ENCODE measurements around the gene SAA4. TPM values are rescaled to one million over a fixed set of nuclear protein-coding genes. Genes with fewer than 3 reads are reported as not detected.
"Not testable (repeated sequence)": the region's sequence is repeated elsewhere in the genome, so short reads cannot be mapped to it uniquely, and the experiment has no call there.

Gene SAA4
- polyA plus RNA-seq, 1 donor (not counting 4 experiments of a cell fraction or from before 2014, with no cell fraction given) = not detected

DNA sequence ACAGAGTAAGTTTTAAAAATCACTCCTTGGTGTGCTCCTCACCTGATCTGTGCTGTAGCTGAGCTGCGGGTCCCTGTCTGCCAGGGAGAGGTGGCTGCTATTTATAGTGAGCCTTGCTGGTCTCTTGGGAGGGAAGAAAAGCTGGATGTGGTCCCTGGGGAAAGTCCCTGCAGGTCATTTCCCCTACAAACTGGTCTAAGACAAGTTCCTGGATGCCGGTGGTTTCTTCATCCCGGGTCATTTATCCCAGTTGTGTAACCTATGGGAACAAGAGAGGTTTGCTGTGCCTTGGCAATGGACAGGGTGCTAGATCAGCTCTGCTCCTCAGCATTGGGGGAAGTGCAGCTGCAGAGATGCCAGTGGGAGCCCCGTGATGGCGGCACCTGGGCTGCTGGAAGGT is 12.0 kb upstream of the SAA4 start, which contains the start of gene SAA2:
SAA2 (minus strand) TSS at position 108 of the 400 bp plus-strand sequence. CDS start 657 bp downstream, outside the sequence.
- Histone ChIP-seq H3K4me3 (ENCODE audit: control insufficient read depth in 2 of 3, extremely low read depth in 1 of 3, insufficient read depth in 2 of 3, low read depth in 1 of 3, low read length in 3 of 3) (no peak within 1 kb of the TSS), H3K9ac (ENCODE audit: control insufficient read depth, extremely low read depth, insufficient read depth, low read length) (no peak within 1 kb of the TSS), H3K27me3 (ENCODE audit: control insufficient read depth, extremely low read depth, insufficient read depth, low read length) (no peaks in the 10 kb centered on the region), H2AFZ (ENCODE audit: control insufficient read depth, low read length) (no peak within 1 kb of the TSS), H3K9me3 (ENCODE audit: control insufficient read depth, low read depth, low read length) (no peaks in the 10 kb centered on the region), H3K9me1 (ENCODE audit: control insufficient read depth, extremely low read depth, insufficient read depth, low read length) (no peaks in the 10 kb centered on the region), H3K4me2 (ENCODE audit: control insufficient read depth, extremely low read depth, insufficient read depth, low read depth, low read length) (no peak within 1 kb of the TSS), H3K79me2 (ENCODE audit: control insufficient read depth, insufficient read depth, low read length) (no peaks in the 10 kb centered on the region), H3K4me1 (ENCODE audit: control insufficient read depth, extremely low read depth, insufficient read depth, low read length) (peaks cover 2% of the 10 kb centered on the region), H4K20me1 (ENCODE audit: control insufficient read depth, extremely low read depth, insufficient read depth, low read length) (no peaks in the 10 kb centered on the region), H3K36me3 (ENCODE audit: control insufficient read depth in 2 of 2, extremely low read depth in 1 of 2, insufficient read depth in 2 of 2, low read length in 2 of 2) (no peaks in the 10 kb centered on the region), H3K27ac (ENCODE audit: control insufficient read depth, insufficient read depth, low read length) (no peak within 1 kb of the TSS)
- FAIRE-seq = no peak
- TF ChIP-seq, protein P1, sequence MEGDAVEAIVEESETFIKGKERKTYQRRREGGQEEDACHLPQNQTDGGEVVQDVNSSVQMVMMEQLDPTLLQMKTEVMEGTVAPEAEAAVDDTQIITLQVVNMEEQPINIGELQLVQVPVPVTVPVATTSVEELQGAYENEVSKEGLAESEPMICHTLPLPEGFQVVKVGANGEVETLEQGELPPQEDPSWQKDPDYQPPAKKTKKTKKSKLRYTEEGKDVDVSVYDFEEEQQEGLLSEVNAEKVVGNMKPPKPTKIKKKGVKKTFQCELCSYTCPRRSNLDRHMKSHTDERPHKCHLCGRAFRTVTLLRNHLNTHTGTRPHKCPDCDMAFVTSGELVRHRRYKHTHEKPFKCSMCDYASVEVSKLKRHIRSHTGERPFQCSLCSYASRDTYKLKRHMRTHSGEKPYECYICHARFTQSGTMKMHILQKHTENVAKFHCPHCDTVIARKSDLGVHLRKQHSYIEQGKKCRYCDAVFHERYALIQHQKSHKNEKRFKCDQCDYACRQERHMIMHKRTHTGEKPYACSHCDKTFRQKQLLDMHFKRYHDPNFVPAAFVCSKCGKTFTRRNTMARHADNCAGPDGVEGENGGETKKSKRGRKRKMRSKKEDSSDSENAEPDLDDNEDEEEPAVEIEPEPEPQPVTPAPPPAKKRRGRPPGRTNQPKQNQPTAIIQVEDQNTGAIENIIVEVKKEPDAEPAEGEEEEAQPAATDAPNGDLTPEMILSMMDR (optimal IDR thresholded peaks at IDR 0.05 in 1 of 3, IDR thresholded peaks at IDR 0.05 in 1 of 3, conservative IDR thresholded peaks at IDR 0.05 in 1 of 3; ENCODE audit: extremely low read depth in 1 of 3, insufficient read depth in 2 of 3, low read length in 3 of 3) = no peak
- no peak for TF ChIP-seq EZH2 (IDR thresholded peaks at IDR 0.05; ENCODE audit: low read length)
- DNase-seq (ENCODE audit: low read depth, low spot score) = no peak
- dilution Hi-C loops (cut with MboI; ENCODE audit: extremely low pct_ligation_motif_present, low sequenced_read_pairs) = no loop called here

DNA sequence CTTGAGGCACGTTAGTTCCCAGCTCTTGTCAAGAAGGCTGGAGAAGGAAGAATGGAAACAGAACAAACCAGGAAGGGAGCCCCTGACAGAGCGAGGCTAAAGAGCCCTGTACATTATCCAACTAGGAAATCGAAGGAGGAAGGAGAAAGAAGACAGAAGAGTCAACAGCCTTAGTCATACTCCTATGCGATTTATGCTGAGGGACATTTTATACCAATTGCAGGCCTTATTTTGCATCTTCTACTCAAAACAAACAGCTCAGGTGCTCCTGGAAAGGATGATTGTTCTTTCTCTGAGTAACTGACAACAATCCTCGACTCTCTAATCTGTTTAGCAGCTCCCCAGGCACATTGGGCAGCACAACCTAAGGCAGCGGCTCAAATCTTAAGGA is 10.6 kb upstream of the SAA4 start:
- H3K79me2 ChIP-seq (ENCODE audit: control insufficient read depth, insufficient read depth, low read length); DNase-seq (ENCODE audit: low read depth, low spot score); H3K4me1 ChIP-seq (ENCODE audit: control insufficient read depth, extremely low read depth, insufficient read depth, low read length); H3K9ac ChIP-seq (ENCODE audit: control insufficient read depth, extremely low read depth, insufficient read depth, low read length); H3K27ac ChIP-seq (ENCODE audit: control insufficient read depth, insufficient read depth, low read length); H4K20me1 ChIP-seq (ENCODE audit: control insufficient read depth, extremely low read depth, insufficient read depth, low read length); H3K4me3 ChIP-seq (ENCODE audit: control insufficient read depth in 2 of 3, extremely low read depth in 1 of 3, insufficient read depth in 2 of 3, low read depth in 1 of 3, low read length in 3 of 3); H3K9me1 ChIP-seq (ENCODE audit: control insufficient read depth, extremely low read depth, insufficient read depth, low read length); H3K4me2 ChIP-seq (ENCODE audit: control insufficient read depth, extremely low read depth, insufficient read depth, low read depth, low read length); H3K9me3 ChIP-seq (ENCODE audit: control insufficient read depth, low read depth, low read length); H2AFZ ChIP-seq (ENCODE audit: control insufficient read depth, low read length); FAIRE-seq; H3K36me3 ChIP-seq (ENCODE audit: control insufficient read depth in 2 of 2, extremely low read depth in 1 of 2, insufficient read depth in 2 of 2, low read length in 2 of 2); H3K27me3 ChIP-seq (ENCODE audit: control insufficient read depth, extremely low read depth, insufficient read depth, low read length); dilution Hi-C loops (cut with MboI; ENCODE audit: extremely low pct_ligation_motif_present, low sequenced_read_pairs): not testable (repeated sequence)

DNA sequence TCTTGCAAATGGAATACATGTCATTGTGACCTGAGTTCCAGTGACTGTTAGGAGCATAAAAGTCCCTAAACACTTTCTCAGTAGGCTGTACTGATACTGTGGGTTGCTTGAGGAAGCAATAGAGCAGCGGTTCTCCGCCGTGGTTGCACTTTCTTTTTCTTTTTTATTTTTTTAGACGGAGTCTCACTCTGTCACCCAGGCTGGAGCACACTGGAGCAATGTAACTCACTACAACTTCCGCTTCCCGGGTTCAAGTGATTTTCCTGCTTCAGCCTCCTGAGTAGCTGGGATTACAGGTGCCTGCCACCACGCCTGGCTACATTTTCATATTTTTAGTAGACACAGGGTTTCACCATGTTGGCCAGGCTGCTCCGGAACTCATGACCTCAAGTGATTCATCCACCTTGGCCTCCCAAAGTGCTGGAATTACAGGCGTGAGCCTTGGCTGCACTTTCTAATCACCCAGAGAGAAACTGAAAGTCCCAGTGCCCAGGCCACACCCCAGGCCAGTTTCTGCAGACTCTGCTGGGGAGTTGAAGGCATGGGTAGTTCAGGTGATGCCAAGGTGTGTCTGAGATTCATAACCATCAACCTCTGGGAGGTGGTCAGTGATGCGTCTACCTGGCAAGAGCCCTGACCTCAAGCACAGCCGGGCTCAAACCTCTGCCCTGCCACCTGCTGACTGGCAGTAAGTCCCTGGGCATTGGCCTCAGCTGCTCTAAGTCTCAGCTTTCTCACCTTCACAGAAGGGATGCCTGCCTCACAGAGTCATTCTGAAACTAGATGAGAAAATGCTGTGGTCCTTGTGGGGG is 10.0 kb upstream of the SAA4 start:
- dilution Hi-C loops (cut with MboI; ENCODE audit: extremely low pct_ligation_motif_present, low sequenced_read_pairs); H4K20me1 ChIP-seq (ENCODE audit: control insufficient read depth, extremely low read depth, insufficient read depth, low read length); DNase-seq (ENCODE audit: low read depth, low spot score); H3K27me3 ChIP-seq (ENCODE audit: control insufficient read depth, extremely low read depth, insufficient read depth, low read length); H3K4me1 ChIP-seq (ENCODE audit: control insufficient read depth, extremely low read depth, insufficient read depth, low read length); H3K27ac ChIP-seq (ENCODE audit: control insufficient read depth, insufficient read depth, low read length); H3K36me3 ChIP-seq (ENCODE audit: control insufficient read depth in 2 of 2, extremely low read depth in 1 of 2, insufficient read depth in 2 of 2, low read length in 2 of 2); FAIRE-seq; H3K4me2 ChIP-seq (ENCODE audit: control insufficient read depth, extremely low read depth, insufficient read depth, low read depth, low read length); H3K9me3 ChIP-seq (ENCODE audit: control insufficient read depth, low read depth, low read length); H3K9me1 ChIP-seq (ENCODE audit: control insufficient read depth, extremely low read depth, insufficient read depth, low read length); H3K79me2 ChIP-seq (ENCODE audit: control insufficient read depth, insufficient read depth, low read length); H3K9ac ChIP-seq (ENCODE audit: control insufficient read depth, extremely low read depth, insufficient read depth, low read length); H3K4me3 ChIP-seq (ENCODE audit: control insufficient read depth in 2 of 3, extremely low read depth in 1 of 3, insufficient read depth in 2 of 3, low read depth in 1 of 3, low read length in 3 of 3); H2AFZ ChIP-seq (ENCODE audit: control insufficient read depth, low read length): not testable (repeated sequence)
